ENCODE measurements around the gene ALKAL2.

ALKAL2 gene

DNA sequence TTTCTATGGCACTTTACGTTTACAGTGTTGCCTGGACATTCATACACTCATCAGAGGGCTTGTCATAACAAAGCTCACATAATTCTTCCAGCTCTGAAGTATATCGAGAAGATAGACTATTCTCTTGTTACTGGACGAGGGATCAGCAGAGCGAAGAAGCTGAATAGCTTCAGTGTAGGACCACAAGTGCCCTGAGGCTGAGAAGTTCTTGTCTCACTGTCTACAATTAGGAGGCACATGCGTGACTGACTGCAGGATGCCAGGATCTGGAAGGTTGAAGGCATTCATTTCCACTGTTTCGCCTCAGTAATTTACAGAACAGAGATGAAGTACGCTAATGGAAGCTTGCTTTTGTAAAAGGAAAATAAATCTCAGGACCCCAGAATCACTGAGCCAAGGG, 33.6 kb downstream of the ALKAL2 start:
- Histone ChIP-seq H3K9me3 (ENCODE audit: insufficient read depth, low read length) (peaks cover 11% of the 10 kb centered on the region; the same call in 1 of the 2 replicates), H3K9ac (ENCODE audit: low read length) (no peak overlapping the region), H3K4me2 (ENCODE audit: low read depth, low read length, poor library complexity, severe bottlenecking) (no peak overlapping the region), H3K27ac (ENCODE audit: low read depth, low read length) (no peak overlapping the region), H2AFZ (ENCODE audit: low read depth, low read length, severe bottlenecking) (no peak overlapping the region), H3K36me3 (ENCODE audit: low read length) (no peaks in the 10 kb centered on the region), H3K79me2 (ENCODE audit: insufficient read depth, low read length) (no peaks in the 10 kb centered on the region), H4K20me1 (ENCODE audit: low read depth, low read length) (no peaks in the 10 kb centered on the region), H3K4me3 (ENCODE audit: insufficient read depth, low read length, poor library complexity, severe bottlenecking) (no peak overlapping the region), H3F3A (ENCODE audit: insufficient read depth) (no peaks in the 10 kb centered on the region), H3K9me2 (replicated peaks; ENCODE audit: insufficient read depth, low read length) (no peaks in the 10 kb centered on the region), H3K27me3 (ENCODE audit: low read length) (no peaks in the 10 kb centered on the region)
- TF ChIP-seq, protein P1, sequence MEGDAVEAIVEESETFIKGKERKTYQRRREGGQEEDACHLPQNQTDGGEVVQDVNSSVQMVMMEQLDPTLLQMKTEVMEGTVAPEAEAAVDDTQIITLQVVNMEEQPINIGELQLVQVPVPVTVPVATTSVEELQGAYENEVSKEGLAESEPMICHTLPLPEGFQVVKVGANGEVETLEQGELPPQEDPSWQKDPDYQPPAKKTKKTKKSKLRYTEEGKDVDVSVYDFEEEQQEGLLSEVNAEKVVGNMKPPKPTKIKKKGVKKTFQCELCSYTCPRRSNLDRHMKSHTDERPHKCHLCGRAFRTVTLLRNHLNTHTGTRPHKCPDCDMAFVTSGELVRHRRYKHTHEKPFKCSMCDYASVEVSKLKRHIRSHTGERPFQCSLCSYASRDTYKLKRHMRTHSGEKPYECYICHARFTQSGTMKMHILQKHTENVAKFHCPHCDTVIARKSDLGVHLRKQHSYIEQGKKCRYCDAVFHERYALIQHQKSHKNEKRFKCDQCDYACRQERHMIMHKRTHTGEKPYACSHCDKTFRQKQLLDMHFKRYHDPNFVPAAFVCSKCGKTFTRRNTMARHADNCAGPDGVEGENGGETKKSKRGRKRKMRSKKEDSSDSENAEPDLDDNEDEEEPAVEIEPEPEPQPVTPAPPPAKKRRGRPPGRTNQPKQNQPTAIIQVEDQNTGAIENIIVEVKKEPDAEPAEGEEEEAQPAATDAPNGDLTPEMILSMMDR (IDR thresholded peaks at IDR 0.05; ENCODE audit: insufficient read depth, low read length, poor library complexity, severe bottlenecking): no peak
- no peak for TF ChIP-seq EZH2phosphoT487 (conservative IDR thresholded peaks at IDR 0.05; ENCODE audit: low read length)

DNA sequence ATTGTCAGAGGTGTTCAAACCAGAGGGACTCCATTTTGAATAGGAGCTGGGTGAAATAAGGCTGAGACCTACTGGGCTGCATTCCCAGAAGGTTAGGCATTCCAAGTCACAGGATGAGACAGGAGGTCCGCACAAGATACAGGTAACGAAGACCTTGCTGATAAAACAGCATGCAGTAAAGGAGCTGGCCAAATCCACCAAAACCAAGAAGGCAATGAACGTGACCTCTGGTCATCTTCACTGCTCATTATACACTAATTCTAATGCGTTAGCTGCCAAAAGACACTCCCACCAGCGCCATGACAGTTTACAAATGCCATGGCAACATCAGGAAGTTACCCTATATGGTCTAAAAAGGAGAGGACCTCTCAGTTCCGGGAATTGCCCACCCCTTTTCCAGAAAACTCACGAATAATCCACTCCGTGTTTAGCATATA, 34.7 kb downstream of the ALKAL2 start:
- H3K27me3 ChIP-seq (ENCODE audit: low read length): no peaks in the 10 kb centered on the region
- no peaks in the 10 kb centered on the region for H3K79me2 ChIP-seq (ENCODE audit: insufficient read depth, low read length)
- H3K9me3 ChIP-seq (ENCODE audit: insufficient read depth, low read length): peaks cover 8% of the 10 kb centered on the region; the same call in 1 of the 2 replicates
- H2AFZ ChIP-seq (ENCODE audit: low read depth, low read length, severe bottlenecking): no peak overlapping the region
- no peak overlapping the region for H3K4me2 ChIP-seq (ENCODE audit: low read depth, low read length, poor library complexity, severe bottlenecking)
- TF ChIP-seq, protein P1 (IDR thresholded peaks at IDR 0.05; ENCODE audit: insufficient read depth, low read length, poor library complexity, severe bottlenecking): no peak
- no peak for TF ChIP-seq EZH2phosphoT487 (conservative IDR thresholded peaks at IDR 0.05; ENCODE audit: low read length)
- H3F3A ChIP-seq (ENCODE audit: insufficient read depth): no peaks in the 10 kb centered on the region
- H3K9me2 ChIP-seq (replicated peaks; ENCODE audit: insufficient read depth, low read length): no peaks in the 10 kb centered on the region
- H3K36me3 ChIP-seq (ENCODE audit: low read length): no peaks in the 10 kb centered on the region
- H3K27ac ChIP-seq (ENCODE audit: low read depth, low read length): no peak overlapping the region
- H4K20me1 ChIP-seq (ENCODE audit: low read depth, low read length): no peaks in the 10 kb centered on the region
- no peak overlapping the region for H3K9ac ChIP-seq (ENCODE audit: low read length)
- H3K4me3 ChIP-seq (ENCODE audit: insufficient read depth, low read length, poor library complexity, severe bottlenecking): no peak overlapping the region

DNA sequence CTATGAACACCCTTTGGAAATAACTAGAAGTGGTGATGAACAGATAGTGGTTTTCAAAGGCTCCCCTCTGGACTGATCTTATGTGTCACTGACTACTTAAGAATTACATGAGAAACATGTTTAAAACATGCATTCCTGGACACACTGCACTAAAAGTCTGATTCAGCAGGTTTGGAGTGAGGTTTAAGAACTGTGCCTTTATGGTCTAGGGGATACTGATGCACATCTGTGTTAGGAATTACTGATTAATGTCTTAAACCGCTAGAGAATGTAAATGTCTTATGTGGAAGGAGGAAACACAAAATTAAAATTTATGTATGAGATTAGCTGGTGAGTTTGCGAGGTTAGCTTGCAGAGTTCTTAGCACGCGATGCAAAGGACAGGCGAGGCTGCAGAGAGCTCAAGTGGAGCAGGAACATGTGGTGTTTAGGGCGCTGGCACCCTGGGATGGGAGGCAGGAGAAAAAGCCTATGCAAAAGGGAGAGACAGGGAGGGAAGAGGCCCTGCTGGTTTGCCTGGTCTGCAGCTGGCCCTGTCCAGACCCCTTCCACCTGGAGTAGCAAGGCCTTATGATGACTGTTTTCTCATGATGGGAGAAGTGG, 35.8 kb downstream of the ALKAL2 start:
- H3K9ac ChIP-seq (ENCODE audit: low read length): no peak overlapping the region
- H3K79me2 ChIP-seq (ENCODE audit: insufficient read depth, low read length): no peaks in the 10 kb centered on the region
- H2AFZ ChIP-seq (ENCODE audit: low read depth, low read length, severe bottlenecking): no peak overlapping the region
- H3K9me2 ChIP-seq (replicated peaks; ENCODE audit: insufficient read depth, low read length): no peaks in the 10 kb centered on the region
- no peaks in the 10 kb centered on the region for H3K27me3 ChIP-seq (ENCODE audit: low read length)
- H3K9me3 ChIP-seq (ENCODE audit: insufficient read depth, low read length): no peaks in the 10 kb centered on the region
- no peaks in the 10 kb centered on the region for H3F3A ChIP-seq (ENCODE audit: insufficient read depth)
- H3K4me2 ChIP-seq (ENCODE audit: low read depth, low read length, poor library complexity, severe bottlenecking): no peak overlapping the region
- no peak overlapping the region for H3K27ac ChIP-seq (ENCODE audit: low read depth, low read length)
- TF ChIP-seq, protein P1 (IDR thresholded peaks at IDR 0.05; ENCODE audit: insufficient read depth, low read length, poor library complexity, severe bottlenecking): no peak
- no peak for TF ChIP-seq EZH2phosphoT487 (conservative IDR thresholded peaks at IDR 0.05; ENCODE audit: low read length)
- no peak overlapping the region for H3K4me3 ChIP-seq (ENCODE audit: insufficient read depth, low read length, poor library complexity, severe bottlenecking)
- H3K36me3 ChIP-seq (ENCODE audit: low read length): no peaks in the 10 kb centered on the region
- no peaks in the 10 kb centered on the region for H4K20me1 ChIP-seq (ENCODE audit: low read depth, low read length)

Data from SU-DHL-6 (cell line).